Neural progenitor cell (in vitro differentiated cells): ENCODE measurements around the gene CTRL.

Source experiments
- EZH2 ChIP-seq: fragments of 200-600 bp; sonication (generic); IDR thresholded peaks from 2 replicates; pipeline ENCODE4 v1.6.1; 2017; ENCODE audit warnings: antibody characterized with exemption, mild to moderate bottlenecking, moderate library complexity
- TF ChIP-seq, protein P1 (sequence below): fragments of 200-600 bp; sonication (generic); IDR thresholded peaks from 2 replicates; pipeline ENCODE4 v1.5.1; 2017; ENCODE audit warnings: antibody characterized with exemption, mild to moderate bottlenecking

DNA sequence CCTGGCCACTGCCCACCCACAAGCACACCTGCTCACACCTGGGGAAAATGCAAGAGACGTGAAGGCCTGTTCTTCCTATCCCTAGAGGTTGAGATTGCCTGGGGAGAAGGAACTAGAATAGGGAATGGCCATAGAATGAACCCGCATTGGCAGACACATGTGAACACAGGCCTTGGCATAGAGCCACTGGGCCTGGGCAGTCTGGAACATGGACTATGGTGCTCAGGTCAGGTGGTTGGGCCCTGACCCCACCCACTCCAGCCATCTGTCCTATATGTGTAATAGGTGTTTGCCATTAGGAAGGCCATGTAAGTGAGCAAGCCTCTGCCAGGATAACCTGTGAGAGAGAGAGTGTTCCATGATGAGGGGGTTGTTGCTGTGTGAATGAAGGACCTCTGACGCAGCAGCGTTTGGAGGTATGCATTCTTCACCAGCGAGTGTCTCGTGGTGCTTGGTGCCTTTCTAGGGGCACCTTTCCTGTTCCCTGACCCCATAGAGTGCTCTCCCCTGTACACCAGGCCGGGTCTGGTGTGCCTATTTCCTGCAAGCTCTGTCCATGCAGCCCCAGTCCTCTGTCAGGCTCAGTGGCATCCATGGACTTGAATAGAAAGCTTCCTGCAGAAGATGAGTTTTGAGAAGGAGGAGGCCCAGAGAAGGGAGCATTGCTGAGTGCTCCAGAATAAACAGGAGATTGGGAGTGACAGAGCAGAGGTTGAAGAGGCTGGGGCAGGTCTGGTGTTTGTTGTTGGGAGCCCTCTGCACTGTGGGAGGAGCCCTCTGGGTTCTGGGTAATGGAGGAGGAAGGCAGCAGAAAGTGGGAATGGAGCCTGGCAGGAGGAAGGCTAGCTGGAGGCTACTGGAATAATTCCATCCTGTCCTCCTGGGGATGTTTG is 15.6 kb downstream of the CTRL start:
- TF ChIP-seq, protein P1, sequence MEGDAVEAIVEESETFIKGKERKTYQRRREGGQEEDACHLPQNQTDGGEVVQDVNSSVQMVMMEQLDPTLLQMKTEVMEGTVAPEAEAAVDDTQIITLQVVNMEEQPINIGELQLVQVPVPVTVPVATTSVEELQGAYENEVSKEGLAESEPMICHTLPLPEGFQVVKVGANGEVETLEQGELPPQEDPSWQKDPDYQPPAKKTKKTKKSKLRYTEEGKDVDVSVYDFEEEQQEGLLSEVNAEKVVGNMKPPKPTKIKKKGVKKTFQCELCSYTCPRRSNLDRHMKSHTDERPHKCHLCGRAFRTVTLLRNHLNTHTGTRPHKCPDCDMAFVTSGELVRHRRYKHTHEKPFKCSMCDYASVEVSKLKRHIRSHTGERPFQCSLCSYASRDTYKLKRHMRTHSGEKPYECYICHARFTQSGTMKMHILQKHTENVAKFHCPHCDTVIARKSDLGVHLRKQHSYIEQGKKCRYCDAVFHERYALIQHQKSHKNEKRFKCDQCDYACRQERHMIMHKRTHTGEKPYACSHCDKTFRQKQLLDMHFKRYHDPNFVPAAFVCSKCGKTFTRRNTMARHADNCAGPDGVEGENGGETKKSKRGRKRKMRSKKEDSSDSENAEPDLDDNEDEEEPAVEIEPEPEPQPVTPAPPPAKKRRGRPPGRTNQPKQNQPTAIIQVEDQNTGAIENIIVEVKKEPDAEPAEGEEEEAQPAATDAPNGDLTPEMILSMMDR = no peak
- no peak for TF ChIP-seq EZH2
